HG03432 (cell line): Measurements from ENCODE around the gene COX19.

Experiments used
- ATAC-seq: cut with Tn5 transposase; IDR thresholded peaks from one replicate; pipeline ENCODE4 v1.9.1; 2021; ENCODE audit warnings: mild to moderate bottlenecking, moderate library complexity; ENCODE audit not compliant: unreplicated experiment

Gene COX19

DNA sequence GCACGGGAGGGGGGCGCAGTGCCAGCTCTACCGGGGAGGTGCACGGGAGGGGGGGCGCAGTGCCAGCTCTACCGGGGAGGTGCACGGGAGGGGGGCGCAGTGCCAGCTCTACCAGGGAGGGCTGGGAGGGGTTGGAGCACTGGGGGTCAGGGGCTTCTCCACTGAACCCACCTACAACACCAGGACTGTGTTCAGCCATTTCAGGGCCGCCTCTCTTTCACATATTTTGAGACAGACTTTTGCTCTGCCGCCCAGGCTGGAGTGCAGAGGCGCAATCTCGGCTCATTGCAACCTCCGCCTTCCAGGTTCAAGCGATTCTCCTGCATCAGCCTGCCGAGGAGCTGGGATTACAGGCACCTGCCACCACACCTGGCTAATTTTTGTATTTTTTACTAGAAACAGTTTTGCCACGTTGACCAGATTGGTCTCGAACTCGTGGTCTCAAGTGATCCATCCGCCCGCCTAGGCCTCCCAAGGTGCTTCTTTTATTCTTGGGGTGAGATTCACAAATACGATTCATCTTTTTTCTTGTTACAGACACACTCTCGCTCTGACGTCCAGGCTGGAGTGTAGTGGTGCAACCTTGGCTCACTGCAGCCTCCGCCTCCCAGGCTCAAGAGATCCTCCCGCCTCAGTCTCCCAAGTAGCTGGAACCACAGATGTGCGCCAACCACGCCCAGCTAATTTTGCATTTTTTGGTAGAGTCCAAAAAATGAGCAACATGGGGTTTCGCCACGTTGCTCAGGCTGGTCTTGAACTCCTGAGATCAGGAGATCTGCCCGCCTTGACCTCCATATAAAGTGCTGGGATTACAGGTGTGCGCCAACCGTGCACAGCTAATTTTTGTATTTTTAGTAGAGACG lies 57.9 kb downstream of the COX19 start:
- ATAC-seq: no peak

DNA sequence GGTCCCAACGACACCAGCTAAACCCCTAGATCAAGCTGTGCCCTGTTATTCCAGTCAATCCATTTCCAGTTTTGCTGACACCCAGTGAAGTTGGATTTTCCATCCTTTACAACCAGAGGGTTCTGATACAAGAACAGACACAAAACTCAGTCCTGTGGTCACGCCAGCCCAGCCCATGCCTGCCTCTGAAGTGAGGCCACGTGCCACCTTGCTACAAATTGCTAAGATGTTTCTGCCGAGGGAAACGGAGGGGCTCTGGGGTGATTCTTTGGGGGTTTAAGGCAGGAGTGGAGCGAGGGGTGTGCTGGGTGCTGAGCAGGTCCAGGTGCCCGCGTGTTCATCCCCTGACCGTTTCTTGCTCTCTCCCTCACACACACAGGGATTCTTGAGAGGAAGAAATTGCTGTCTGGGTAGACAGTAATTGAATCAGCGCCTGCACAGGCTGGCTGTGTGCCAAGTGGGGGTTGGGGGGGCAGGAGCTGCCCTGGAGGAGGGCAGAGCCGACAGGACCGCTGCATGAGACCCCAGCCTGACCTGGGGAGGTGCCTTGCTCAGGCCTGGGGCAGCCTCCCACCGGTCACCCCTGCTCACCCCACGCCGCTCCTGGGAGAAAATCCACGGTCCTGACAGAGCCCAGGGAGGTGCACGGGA lies 58.9 kb downstream of the COX19 start:
- ATAC-seq: no peak
